ENCODE measurements around the gene CBX1. TPM values are rescaled to one million over a fixed set of nuclear protein-coding genes. Genes with fewer than 3 reads are reported as not detected.

Gene CBX1
- total RNA-seq, 1 experiment from 2014 or later = 157 TPM

DNA sequence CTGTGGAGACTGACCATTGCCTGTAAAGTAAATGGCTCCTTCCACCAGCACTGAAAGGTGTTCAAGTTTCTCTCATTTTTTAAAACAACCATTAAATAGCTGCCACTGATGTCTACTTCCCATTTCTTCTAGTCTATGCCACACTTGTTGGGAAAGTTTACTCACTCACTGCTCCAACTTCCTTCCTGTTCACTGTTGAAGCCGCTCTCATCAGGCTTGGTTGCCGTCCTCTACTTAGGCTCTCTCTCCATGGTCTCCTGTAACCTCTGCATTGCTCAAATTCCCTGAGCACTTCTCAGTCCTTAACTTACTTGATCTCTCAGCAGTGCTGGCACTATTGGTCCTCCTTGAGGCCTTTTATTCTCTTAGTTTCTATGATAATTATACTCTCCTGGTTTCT is 38.7 kb upstream of the CBX1 start:
- TF ChIP-seq CTCF (IDR thresholded peaks at IDR 0.05) (no peak), SIN3A (IDR thresholded peaks at IDR 0.05; ENCODE audit: borderline replicate concordance, insufficient read depth, low read depth, low read length) (no peak), TCF7L2 (IDR thresholded peaks at IDR 0.05; ENCODE audit: low read depth, low read length) (no peak), POLR2AphosphoS5 (IDR thresholded peaks at IDR 0.05; ENCODE audit: low read depth, low read length) (no peak)
- TF ChIP-seq, protein P1, sequence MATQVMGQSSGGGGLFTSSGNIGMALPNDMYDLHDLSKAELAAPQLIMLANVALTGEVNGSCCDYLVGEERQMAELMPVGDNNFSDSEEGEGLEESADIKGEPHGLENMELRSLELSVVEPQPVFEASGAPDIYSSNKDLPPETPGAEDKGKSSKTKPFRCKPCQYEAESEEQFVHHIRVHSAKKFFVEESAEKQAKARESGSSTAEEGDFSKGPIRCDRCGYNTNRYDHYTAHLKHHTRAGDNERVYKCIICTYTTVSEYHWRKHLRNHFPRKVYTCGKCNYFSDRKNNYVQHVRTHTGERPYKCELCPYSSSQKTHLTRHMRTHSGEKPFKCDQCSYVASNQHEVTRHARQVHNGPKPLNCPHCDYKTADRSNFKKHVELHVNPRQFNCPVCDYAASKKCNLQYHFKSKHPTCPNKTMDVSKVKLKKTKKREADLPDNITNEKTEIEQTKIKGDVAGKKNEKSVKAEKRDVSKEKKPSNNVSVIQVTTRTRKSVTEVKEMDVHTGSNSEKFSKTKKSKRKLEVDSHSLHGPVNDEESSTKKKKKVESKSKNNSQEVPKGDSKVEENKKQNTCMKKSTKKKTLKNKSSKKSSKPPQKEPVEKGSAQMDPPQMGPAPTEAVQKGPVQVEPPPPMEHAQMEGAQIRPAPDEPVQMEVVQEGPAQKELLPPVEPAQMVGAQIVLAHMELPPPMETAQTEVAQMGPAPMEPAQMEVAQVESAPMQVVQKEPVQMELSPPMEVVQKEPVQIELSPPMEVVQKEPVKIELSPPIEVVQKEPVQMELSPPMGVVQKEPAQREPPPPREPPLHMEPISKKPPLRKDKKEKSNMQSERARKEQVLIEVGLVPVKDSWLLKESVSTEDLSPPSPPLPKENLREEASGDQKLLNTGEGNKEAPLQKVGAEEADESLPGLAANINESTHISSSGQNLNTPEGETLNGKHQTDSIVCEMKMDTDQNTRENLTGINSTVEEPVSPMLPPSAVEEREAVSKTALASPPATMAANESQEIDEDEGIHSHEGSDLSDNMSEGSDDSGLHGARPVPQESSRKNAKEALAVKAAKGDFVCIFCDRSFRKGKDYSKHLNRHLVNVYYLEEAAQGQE (IDR thresholded peaks at IDR 0.05; ENCODE audit: insufficient read depth in 1 of 2, low read depth in 2 of 2, low read length in 1 of 2) = no peak
- no TSS peak for BruUV-seq (replicated peaks)
- Histone ChIP-seq H3K9me3 (ENCODE audit: control insufficient read depth, insufficient read depth, low read depth, low read length) (no peaks in the 10 kb centered on the region), H3K36me3 (ENCODE audit: control insufficient read depth, insufficient read depth, low read length) (no peaks in the 10 kb centered on the region), H3K27ac (ENCODE audit: low read length) (no peak overlapping the region), H3K4me1 (ENCODE audit: control insufficient read depth, insufficient read depth, low read length) (peaks cover 8% of the 10 kb centered on the region; the same call in 1 of the 2 replicates), H3K27me3 (ENCODE audit: control insufficient read depth, insufficient read depth, low read length) (peaks cover 4% of the 10 kb centered on the region; the same call in 1 of the 2 replicates), H3K4me3 (ENCODE audit: low read depth in 2 of 2, low read length in 2 of 2) (no peak overlapping the region)
- POLR2A ChIA-PET = no interaction called here
- intact Hi-C loops (cut with micrococcal nuclease; ENCODE audit: unreplicated experiment) (no loop called here), in situ Hi-C loops (cut with HindIII; ENCODE audit: low pct_unique_long_range_greater_than_20kb, low sequenced_read_pairs) (no loop called here)
- CTCF ChIA-PET = no interaction called here
- DNase-seq (ENCODE audit: low read depth, low spot score) (no peak), ATAC-seq (no peak)

DNA sequence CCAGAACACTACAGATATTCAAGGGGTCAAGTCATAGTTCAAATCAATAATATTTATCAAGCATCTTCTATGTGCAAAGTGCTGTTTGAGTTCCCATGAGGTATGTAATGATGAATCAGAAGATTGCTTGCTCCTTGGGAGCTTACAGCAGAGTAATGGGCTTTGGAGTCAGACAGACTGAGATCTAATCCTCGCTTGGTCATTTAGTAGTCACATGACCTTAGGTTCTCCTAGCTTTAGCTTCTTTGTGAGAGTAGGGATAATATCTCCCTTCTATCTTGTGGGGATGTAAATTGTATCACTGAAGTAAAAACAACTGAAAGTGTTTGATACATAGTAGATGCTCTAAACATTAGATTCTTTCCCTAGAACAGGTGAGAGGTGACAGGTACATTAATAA is 36.4 kb upstream of the CBX1 start:
- ATAC-seq (no peak), DNase-seq (ENCODE audit: low read depth, low spot score) (no peak)
- in situ Hi-C loops (cut with HindIII; ENCODE audit: low pct_unique_long_range_greater_than_20kb, low sequenced_read_pairs) = no loop called here
- intact Hi-C loops (cut with micrococcal nuclease; ENCODE audit: unreplicated experiment) = no loop called here
- no peaks in the 10 kb centered on the region for H3K36me3 ChIP-seq (ENCODE audit: control insufficient read depth, insufficient read depth, low read length)
- BruUV-seq (replicated peaks) = no TSS peak
- ChIA-PET POLR2A (interaction anchor here (0.6 kb wide), 1 partner anchor 1258 kb away, joined by 10 read pairs; no protein-coding TSS in a partner anchor), CTCF (interaction anchor here (0.6 kb wide), 1 partner anchor 477 kb away, joined by 7 read pairs; no protein-coding TSS in a partner anchor)
- no peak for TF ChIP-seq SIN3A (IDR thresholded peaks at IDR 0.05; ENCODE audit: borderline replicate concordance, insufficient read depth, low read depth, low read length)
- no peak for TF ChIP-seq CTCF (IDR thresholded peaks at IDR 0.05)
- TF ChIP-seq POLR2AphosphoS5 (IDR thresholded peaks at IDR 0.05; ENCODE audit: low read depth, low read length) = no peak
- TF ChIP-seq, protein P1 (IDR thresholded peaks at IDR 0.05; ENCODE audit: insufficient read depth in 1 of 2, low read depth in 2 of 2, low read length in 1 of 2) = no peak
- no peak for TF ChIP-seq TCF7L2 (IDR thresholded peaks at IDR 0.05; ENCODE audit: low read depth, low read length)
- H3K27me3 ChIP-seq (ENCODE audit: control insufficient read depth, insufficient read depth, low read length) = no peaks in the 10 kb centered on the region
- H3K4me3 ChIP-seq (ENCODE audit: low read depth in 2 of 2, low read length in 2 of 2) = no peak overlapping the region
- no peaks in the 10 kb centered on the region for H3K4me1 ChIP-seq (ENCODE audit: control insufficient read depth, insufficient read depth, low read length)
- H3K27ac ChIP-seq (ENCODE audit: low read length) = no peak overlapping the region
- H3K9me3 ChIP-seq (ENCODE audit: control insufficient read depth, insufficient read depth, low read depth, low read length) = no peaks in the 10 kb centered on the region
